KOPT-K1 (cell line): ENCODE measurements around the gene ADGRV1.

Source experiments
- H3K27ac ChIP-seq: fragments of 200-600 bp; sonication (generic); 2 replicates; pipeline ENCODE4 v1.5.1; 2016; ENCODE audit warnings: antibody characterized with exemption, mild to moderate bottlenecking, low read depth, low read length; ENCODE audit not compliant: poor library complexity, severe bottlenecking
- H3K36me3 ChIP-seq: fragments of 200-600 bp; sonication (generic); 2 replicates; pipeline ENCODE4 v1.5.1; 2017; ENCODE audit warnings: antibody characterized with exemption, mild to moderate bottlenecking, low read length, moderate library complexity; ENCODE audit not compliant: insufficient read depth
- H3K9me3 ChIP-seq: fragments of 200-600 bp; sonication (generic); 2 replicates; pipeline ENCODE4 v1.5.1; 2017; ENCODE audit warnings: antibody characterized with exemption, low read length, mild to moderate bottlenecking; ENCODE audit not compliant: insufficient read depth, poor library complexity, severe bottlenecking

The ADGRV1 gene

DNA sequence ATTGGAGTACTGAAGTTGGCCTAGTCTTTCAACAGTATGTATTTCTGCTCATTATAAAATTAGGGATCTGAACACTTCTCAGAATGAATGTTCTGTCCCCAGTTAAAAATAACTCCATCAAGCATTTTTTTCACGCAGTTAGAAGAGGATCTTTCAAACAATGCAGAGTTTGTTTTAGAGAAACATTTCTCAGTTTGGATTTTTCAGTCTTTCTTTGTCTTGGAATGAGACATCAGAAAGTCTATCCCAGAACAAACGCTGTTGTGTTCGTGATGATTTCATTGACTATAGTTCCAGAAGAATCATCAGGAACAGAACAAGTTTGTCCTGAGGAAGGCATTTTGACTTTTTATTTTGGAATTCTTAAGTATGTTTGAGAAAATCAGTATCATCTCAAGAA, 605.8 kb downstream of the ADGRV1 start:
- Histone ChIP-seq H3K36me3 (no peaks in the 10 kb centered on the region), H3K9me3 (no peaks in the 10 kb centered on the region), H3K27ac (no peak overlapping the region)

GRCh38 chr5:91166059-91166807, 607.6 kb downstream of the ADGRV1 start:
- H3K36me3 ChIP-seq = no peaks in the 10 kb centered on the region
- H3K9me3 ChIP-seq = no peaks in the 10 kb centered on the region
- H3K27ac ChIP-seq = no peak overlapping the region

DNA sequence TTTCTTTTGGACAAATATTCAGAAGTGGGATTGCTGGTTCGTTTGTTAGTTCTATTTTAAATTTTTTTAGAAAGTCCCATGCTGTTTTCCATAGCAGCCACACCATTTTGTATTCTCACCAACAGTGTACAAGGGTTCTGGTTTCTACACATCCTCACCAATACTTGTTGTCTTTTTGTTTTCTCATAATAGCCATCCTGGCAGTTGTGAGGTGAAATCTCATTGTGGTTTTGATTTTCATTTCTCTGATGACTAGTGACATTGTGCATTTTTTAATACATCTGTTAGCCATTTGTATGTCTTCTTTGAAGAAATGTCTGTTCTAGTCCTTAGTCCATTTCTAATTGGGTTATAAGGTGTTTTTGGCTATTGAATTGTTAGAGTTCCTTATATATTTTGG, 610.3 kb downstream of the ADGRV1 start:
- Histone ChIP-seq H3K36me3 (no peaks in the 10 kb centered on the region), H3K27ac (no peak overlapping the region), H3K9me3 (no peaks in the 10 kb centered on the region)

GRCh38 chr5:91170266-91170665, 611.7 kb downstream of the ADGRV1 start:
- Histone ChIP-seq H3K27ac (no peak overlapping the region), H3K36me3 (no peaks in the 10 kb centered on the region), H3K9me3 (no peaks in the 10 kb centered on the region)

DNA sequence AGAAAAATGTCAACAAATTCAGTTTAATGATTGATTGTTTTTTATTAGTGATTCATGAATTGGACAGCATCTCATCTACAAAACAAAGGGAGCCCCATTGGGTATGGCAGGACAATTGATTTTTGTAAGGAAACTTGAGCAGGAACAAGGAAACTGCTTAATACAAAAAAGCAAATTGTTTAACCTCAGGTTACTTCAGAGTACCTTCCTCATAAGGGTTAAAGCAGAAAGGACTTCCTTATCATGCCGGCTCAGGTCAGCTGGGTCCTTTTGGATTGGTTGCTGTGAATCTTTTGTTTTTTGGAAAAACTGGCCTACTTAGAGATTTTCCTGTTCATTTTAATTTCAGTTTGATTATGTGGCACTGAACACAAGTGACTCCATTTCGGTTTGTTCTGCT, 612.7 kb downstream of the ADGRV1 start:
- Histone ChIP-seq H3K36me3 (no peaks in the 10 kb centered on the region), H3K9me3 (no peaks in the 10 kb centered on the region), H3K27ac (no peak overlapping the region)

DNA sequence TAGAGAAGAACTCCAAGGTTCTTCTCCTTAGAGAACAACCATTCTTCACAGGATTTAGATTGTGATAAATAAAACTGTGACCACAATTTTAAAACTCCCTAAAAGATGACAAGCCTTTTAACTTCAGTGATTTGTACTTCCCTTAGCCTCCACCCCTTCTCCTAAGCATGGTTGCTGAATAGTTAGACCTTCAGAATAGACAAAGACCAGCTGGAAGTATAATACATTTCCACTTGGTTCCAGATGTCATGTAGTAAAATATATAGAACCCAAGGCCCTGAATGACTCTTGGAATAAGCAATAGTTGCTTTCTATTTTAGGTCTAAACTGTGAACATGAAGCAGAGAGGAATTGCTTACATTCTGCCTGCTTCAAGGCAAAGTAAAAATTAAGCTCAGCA, 615.8 kb downstream of the ADGRV1 start:
- no peak overlapping the region for H3K27ac ChIP-seq
- H3K9me3 ChIP-seq = no peaks in the 10 kb centered on the region
- no peaks in the 10 kb centered on the region for H3K36me3 ChIP-seq

- Histone ChIP-seq H3K27ac (no peak overlapping the region), H3K36me3 (no peaks in the 10 kb centered on the region), H3K9me3 (no peaks in the 10 kb centered on the region)
These were observed 617.1 kb downstream of the ADGRV1 start for GRCh38 chr5:91175708-91176107.

DNA sequence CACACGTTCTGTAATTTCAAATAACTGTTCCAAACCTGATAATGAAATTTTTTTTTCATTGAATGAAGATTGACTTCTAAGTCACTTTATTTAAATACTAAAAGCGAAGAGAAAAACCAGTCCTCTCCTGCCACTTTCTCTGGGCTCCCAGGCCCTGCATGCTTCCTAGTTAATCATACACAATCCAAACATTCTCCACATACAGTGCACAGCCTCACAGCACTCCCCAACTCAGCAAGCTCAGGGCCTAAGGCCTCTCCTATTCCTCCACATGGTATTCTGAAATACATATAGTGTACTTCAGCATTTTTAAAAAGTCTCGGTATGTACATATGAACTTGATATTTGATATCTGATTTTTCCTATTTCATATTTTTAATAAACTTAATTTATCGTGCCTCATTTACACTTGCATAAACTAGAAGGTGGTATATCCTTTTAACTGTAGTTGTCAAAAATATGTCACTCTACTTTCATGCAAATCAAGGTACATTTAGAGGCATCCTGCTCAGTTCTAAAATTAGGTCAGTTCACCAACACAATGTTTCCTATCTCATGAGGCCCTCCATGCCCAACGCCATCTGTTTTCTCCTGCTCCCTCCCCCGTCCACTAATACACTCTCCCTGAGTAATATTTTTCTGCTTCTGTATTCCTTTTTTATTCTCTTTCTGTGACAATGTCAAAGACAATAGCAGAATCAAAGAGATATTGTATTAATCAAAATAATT, 617.9 kb downstream of the ADGRV1 start:
- Histone ChIP-seq H3K36me3 (no peaks in the 10 kb centered on the region), H3K27ac (no peak overlapping the region), H3K9me3 (no peaks in the 10 kb centered on the region)

GRCh38 chr5:91177085-91177484, 618.5 kb downstream of the ADGRV1 start:
- H3K36me3 ChIP-seq = no peaks in the 10 kb centered on the region
- H3K27ac ChIP-seq = no peak overlapping the region
- no peaks in the 10 kb centered on the region for H3K9me3 ChIP-seq

- no peaks in the 10 kb centered on the region for H3K36me3 ChIP-seq
- no peak overlapping the region for H3K27ac ChIP-seq
- H3K9me3 ChIP-seq = no peaks in the 10 kb centered on the region
These were observed 619.0 kb downstream of the ADGRV1 start for GRCh38 chr5:91177639-91178038.

DNA sequence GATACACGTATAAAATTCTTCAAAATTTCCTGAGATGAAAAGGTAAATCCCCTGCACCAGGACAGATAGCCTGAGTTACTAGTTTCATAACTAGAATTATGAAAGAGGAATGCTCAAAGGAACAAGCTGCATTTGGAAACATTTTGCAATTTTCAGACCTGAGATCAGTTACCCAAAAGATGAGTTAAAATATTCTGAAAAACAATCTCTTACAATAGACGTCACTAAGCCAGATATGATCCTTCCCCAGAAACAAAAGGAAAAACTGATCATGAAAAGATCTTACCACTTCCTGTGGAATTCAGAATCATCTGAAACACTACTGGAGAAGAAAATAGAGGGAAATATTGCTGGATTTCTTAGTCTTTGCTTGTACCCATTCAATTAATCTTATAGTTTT, 619.9 kb downstream of the ADGRV1 start:
- Histone ChIP-seq H3K9me3 (no peaks in the 10 kb centered on the region), H3K36me3 (no peaks in the 10 kb centered on the region), H3K27ac (no peak overlapping the region)

- H3K9me3 ChIP-seq = no peaks in the 10 kb centered on the region
- H3K27ac ChIP-seq = no peak overlapping the region
- H3K36me3 ChIP-seq = no peaks in the 10 kb centered on the region
These were observed 620.4 kb downstream of the ADGRV1 start for GRCh38 chr5:91179018-91179417.

GRCh38 chr5:91180506-91180905, 621.9 kb downstream of the ADGRV1 start:
- H3K36me3 ChIP-seq = no peaks in the 10 kb centered on the region
- H3K9me3 ChIP-seq = no peaks in the 10 kb centered on the region
- H3K27ac ChIP-seq = no peak overlapping the region

DNA sequence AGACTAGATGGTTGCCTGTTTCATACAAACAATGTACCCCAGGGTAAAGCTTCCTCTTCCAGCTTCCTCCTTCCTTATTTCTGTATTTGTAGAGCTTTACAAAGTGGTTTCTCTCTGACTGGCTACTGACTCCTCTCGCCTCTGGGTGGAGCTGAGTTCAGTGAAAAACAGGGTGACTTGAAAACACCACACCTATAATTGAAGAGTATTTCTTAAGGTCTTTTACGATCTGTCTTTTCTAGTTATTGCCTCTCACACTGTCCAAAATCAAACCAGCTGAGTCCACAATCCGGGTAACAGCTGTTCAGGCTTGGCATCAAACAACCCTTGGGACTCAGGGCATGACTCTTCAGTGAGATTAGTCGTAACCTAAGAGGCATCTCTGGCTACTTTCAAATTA, 624.2 kb downstream of the ADGRV1 start:
- H3K9me3 ChIP-seq = no peaks in the 10 kb centered on the region
- H3K36me3 ChIP-seq = no peaks in the 10 kb centered on the region
- no peak overlapping the region for H3K27ac ChIP-seq

- Histone ChIP-seq H3K36me3 (no peaks in the 10 kb centered on the region), H3K27ac (no peak overlapping the region), H3K9me3 (no peaks in the 10 kb centered on the region)
These were observed 625.1 kb downstream of the ADGRV1 start for GRCh38 chr5:91183743-91184142.

GRCh38 chr5:91186101-91186500, 627.5 kb downstream of the ADGRV1 start:
- no peaks in the 10 kb centered on the region for H3K9me3 ChIP-seq
- H3K27ac ChIP-seq = no peak overlapping the region
- H3K36me3 ChIP-seq = no peaks in the 10 kb centered on the region
